PC-9 (cell line): ENCODE measurements around the gene ANO8. TPM values are rescaled to one million over a fixed set of nuclear protein-coding genes. Genes with fewer than 3 reads are reported as not detected.

Source experiments
- BruUV-seq: library from RNA; stranded (reverse); fragments of 400-500 nt; replicated peaks from 2 replicates; lab custom pipeline; 2021; lab: Mats Ljungman, UMichigan
- CTCF ChIA-PET: fragments of 300-600 bp; sonication (Branson Sonifier 250); formaldehyde crosslinking; loops from one replicate; lab custom pipeline; 2022; ENCODE audit warnings: antibody characterized with exemption; lab: Charles Lee
- POLR2A ChIA-PET: fragments of 300-600 bp; sonication (Branson Sonifier 250); formaldehyde crosslinking; loops from one replicate; lab custom pipeline; 2022; ENCODE audit warnings: antibody characterized with exemption; ENCODE audit not compliant: unreplicated experiment; lab: Charles Lee
- DNase-seq, 2 experiments: peaks; one replicate each; pipeline versions ENCODE4 v3.0.0 to v3.0.0-alpha.2; 2015 to 2022; ENCODE audit warnings: mixed read lengths in 1 of 2
- H2AFZ ChIP-seq: fragments of 200-600 bp; sonication (generic); 2 replicates; pipeline ENCODE4 v1.8.1; 2017; ENCODE audit warnings: antibody characterized with exemption
- H3F3A ChIP-seq: fragments of 200-600 bp; sonication (generic); 2 replicates; pipeline ENCODE4 v1.8.1; 2017; ENCODE audit warnings: antibody characterized with exemption, mild to moderate bottlenecking, low read depth; ENCODE audit not compliant: insufficient read depth
- H3K27ac ChIP-seq: fragments of 200-600 bp; sonication (generic); 2 replicates; pipeline ENCODE4 v1.6.1; 2016; ENCODE audit warnings: mixed run types
- H3K27me3 ChIP-seq: fragments of 200-600 bp; sonication (generic); 2 replicates; pipeline ENCODE4 v1.6.1; 2016; ENCODE audit warnings: low read depth, mixed run types; ENCODE audit not compliant: insufficient read depth
- H3K36me3 ChIP-seq: fragments of 200-600 bp; sonication (generic); 2 replicates; pipeline ENCODE4 v1.6.1; 2016; ENCODE audit warnings: low read depth, mixed run types
- H3K4me1 ChIP-seq: fragments of 200-600 bp; sonication (generic); replicated peaks from 2 replicates; pipeline ENCODE4 v1.6.1; 2016; ENCODE audit warnings: mixed run types; ENCODE audit not compliant: insufficient read depth
- H3K4me2 ChIP-seq: fragments of 200-600 bp; sonication (generic); 2 replicates; pipeline ENCODE4 v1.6.1; 2017; ENCODE audit warnings: mixed run types
- H3K4me3 ChIP-seq: fragments of 200-600 bp; sonication (generic); 2 replicates; pipeline ENCODE4 v1.6.1; 2016; ENCODE audit warnings: mixed run types
- H3K79me2 ChIP-seq: fragments of 200-600 bp; sonication (generic); 2 replicates; pipeline ENCODE4 v1.6.1; 2017; ENCODE audit warnings: low read depth, mixed run types
- H3K9me2 ChIP-seq: fragments of 200-600 bp; sonication (generic); 2 replicates; pipeline ENCODE4 v1.8.1; 2017; ENCODE audit warnings: mild to moderate bottlenecking; ENCODE audit not compliant: insufficient read depth
- H3K9me3 ChIP-seq: fragments of 200-600 bp; sonication (generic); 2 replicates; pipeline ENCODE4 v1.8.1; 2016; ENCODE audit warnings: low read depth; ENCODE audit not compliant: insufficient read depth
- H4K20me1 ChIP-seq: fragments of 200-600 bp; sonication (generic); 2 replicates; pipeline ENCODE4 v1.8.1; 2017; ENCODE audit not compliant: insufficient read depth
- EZH2 ChIP-seq: fragments of 200-600 bp; sonication (generic); IDR thresholded peaks from 2 replicates; pipeline ENCODE4 v1.8.0; 2017; ENCODE audit warnings: antibody characterized with exemption, low read depth
- intact Hi-C: fragments of 100-400 bp; cut with micrococcal nuclease; formaldehyde crosslinking; loops from one replicate; pipeline ENCODE4 v1.10.0; 2022; ENCODE audit not compliant: unreplicated experiment
- total RNA-seq: library from RNA; stranded (reverse); gene quantifications from 2 replicates; pipeline ENCODE4 v1.2.3, GENCODE V29; 2021
- TF ChIP-seq, protein P1 (sequence below): fragments of 200-600 bp; sonication (generic); conservative IDR thresholded peaks from 2 replicates; pipeline ENCODE4 v1.6.1; 2017; ENCODE audit warnings: mixed run types, antibody characterized with exemption, mild to moderate bottlenecking, moderate library complexity

Gene ANO8
- total RNA-seq, 1 experiment from 2014 or later = 11.4 TPM

DNA sequence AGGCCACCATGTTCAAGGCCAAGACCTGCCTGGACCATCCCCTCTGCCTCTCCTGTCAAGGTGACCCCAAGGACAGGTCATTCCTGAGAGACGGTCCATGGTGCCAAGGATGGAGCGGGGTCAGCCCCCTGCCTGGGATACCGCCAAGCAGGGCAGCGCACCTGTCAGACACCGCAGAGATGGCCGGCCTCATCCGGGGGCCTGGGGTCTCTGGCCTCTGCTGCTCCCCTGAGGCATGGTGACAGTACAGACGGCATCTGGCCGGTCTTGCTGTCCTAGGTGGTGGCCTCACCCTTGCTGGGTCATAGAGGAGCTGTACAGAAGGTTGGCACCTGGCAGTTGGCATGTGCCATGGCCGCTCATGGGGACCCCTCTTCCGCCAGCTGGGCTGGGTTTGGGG, 14.2 kb downstream of the ANO8 start:
- Histone ChIP-seq H3K9me3 (no peaks in the 10 kb centered on the region), H3K4me1 (peaks cover 13% of the 10 kb centered on the region), H3K4me3 (no peak overlapping the region), H3K4me2 (no peak overlapping the region), H4K20me1 (peaks cover 12% of the 10 kb centered on the region; the same call in 1 of the 2 replicates), H3K36me3 (peaks cover 27% of the 10 kb centered on the region), H3K79me2 (peaks cover 17% of the 10 kb centered on the region), H3F3A (peaks cover 47% of the 10 kb centered on the region), H3K27me3 (no peaks in the 10 kb centered on the region), H2AFZ (no peak overlapping the region), H3K9me2 (no peaks in the 10 kb centered on the region), H3K27ac (no peak overlapping the region)
- intact Hi-C loops = no loop called here
- CTCF ChIA-PET = no interaction called here
- BruUV-seq = no TSS peak
- TF ChIP-seq, protein P1, sequence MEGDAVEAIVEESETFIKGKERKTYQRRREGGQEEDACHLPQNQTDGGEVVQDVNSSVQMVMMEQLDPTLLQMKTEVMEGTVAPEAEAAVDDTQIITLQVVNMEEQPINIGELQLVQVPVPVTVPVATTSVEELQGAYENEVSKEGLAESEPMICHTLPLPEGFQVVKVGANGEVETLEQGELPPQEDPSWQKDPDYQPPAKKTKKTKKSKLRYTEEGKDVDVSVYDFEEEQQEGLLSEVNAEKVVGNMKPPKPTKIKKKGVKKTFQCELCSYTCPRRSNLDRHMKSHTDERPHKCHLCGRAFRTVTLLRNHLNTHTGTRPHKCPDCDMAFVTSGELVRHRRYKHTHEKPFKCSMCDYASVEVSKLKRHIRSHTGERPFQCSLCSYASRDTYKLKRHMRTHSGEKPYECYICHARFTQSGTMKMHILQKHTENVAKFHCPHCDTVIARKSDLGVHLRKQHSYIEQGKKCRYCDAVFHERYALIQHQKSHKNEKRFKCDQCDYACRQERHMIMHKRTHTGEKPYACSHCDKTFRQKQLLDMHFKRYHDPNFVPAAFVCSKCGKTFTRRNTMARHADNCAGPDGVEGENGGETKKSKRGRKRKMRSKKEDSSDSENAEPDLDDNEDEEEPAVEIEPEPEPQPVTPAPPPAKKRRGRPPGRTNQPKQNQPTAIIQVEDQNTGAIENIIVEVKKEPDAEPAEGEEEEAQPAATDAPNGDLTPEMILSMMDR = no peak
- no peak for TF ChIP-seq EZH2
- no peak for DNase-seq
- POLR2A ChIA-PET = interaction anchor here (0.5 to 0.7 kb wide), 2 partner anchors 66 to 283 kb away, joined by 3 to 5 read pairs; no protein-coding TSS in a partner anchor

DNA sequence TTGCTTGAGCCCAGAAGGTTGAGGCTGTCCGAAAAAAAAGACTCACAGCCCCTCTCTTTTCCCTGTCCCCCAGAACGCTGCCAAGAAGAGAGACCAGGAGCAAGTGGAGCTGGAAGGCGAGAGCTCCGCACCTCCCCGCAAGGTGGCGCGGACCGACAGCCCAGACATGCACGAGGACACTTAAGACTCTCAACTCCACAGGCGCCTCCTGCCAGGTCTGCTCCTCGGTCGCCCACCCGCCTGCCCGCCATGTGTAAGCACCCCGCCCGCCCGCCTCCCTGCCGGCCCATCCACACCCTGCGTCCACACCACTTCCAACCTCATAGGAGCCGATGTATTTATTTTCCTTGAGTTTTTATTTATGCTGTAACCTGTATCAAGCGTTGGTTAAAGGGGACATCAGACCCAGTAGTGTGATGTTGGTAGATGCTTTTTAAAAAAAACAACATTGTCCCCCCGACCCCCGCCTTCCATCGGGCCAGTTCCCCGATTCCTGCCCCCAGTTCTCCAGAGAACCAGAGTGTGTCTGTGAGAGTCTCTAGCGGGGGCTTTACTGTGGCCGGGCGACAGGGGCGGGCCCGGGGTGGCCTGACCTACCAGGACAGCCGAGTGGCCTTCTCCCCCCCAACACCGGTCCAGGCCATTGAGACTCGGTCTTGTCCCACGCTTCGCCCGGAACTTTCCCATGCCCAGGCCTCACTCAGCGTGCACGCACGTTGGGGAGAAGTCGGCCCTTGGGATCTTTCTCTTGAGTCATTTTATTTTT, 15.0 kb downstream of the ANO8 start:
- Histone ChIP-seq H3K36me3 (peaks cover 31% of the 10 kb centered on the region), H3F3A (peaks cover 46% of the 10 kb centered on the region), H3K9me3 (no peaks in the 10 kb centered on the region), H3K27ac (no peak overlapping the region), H2AFZ (no peak overlapping the region), H3K4me1 (peaks cover 13% of the 10 kb centered on the region), H4K20me1 (peaks cover 12% of the 10 kb centered on the region; the same call in 1 of the 2 replicates), H3K4me2 (no peak overlapping the region), H3K27me3 (no peaks in the 10 kb centered on the region), H3K9me2 (no peaks in the 10 kb centered on the region), H3K4me3 (no peak overlapping the region), H3K79me2 (peaks cover 21% of the 10 kb centered on the region)
- CTCF ChIA-PET = no interaction called here
- intact Hi-C loops = no loop called here
- POLR2A ChIA-PET = no interaction called here
- DNase-seq = no peak
- no peak for TF ChIP-seq EZH2
- TF ChIP-seq, protein P1 = no peak
- BruUV-seq = no TSS peak

DNA sequence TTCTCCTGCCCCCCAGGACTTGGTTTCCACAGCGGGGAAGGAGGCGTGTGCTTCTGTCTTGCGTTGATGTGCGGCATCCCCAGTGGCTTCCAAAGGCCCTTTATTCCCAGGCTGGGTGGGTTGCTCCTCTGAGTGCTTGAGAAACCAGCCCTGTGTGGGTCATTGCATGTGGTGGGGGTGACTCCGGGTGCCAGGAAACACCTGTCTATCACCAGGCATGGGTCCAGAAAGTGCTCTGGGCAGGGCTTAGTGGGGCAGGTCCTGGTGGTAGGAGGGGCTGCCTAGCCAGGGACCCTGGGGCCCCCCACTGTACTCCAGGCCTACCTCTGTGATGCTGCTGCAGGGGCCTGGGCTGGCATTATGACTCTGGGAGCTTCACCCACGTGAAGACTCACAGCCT, 15.7 kb downstream of the ANO8 start:
- H3K27me3 ChIP-seq = no peaks in the 10 kb centered on the region
- H3K4me3 ChIP-seq = no peak overlapping the region
- no peak overlapping the region for H3K4me2 ChIP-seq
- no peak for DNase-seq
- H3K79me2 ChIP-seq = peaks cover 28% of the 10 kb centered on the region
- peaks cover 37% of the 10 kb centered on the region for H3K36me3 ChIP-seq
- H3K4me1 ChIP-seq = peaks cover 13% of the 10 kb centered on the region
- BruUV-seq = no TSS peak
- intact Hi-C loops = no loop called here
- H4K20me1 ChIP-seq = peaks cover 12% of the 10 kb centered on the region; the same call in 1 of the 2 replicates
- no peaks in the 10 kb centered on the region for H3K9me3 ChIP-seq
- no peak overlapping the region for H3K27ac ChIP-seq
- TF ChIP-seq EZH2 = no peak
- TF ChIP-seq, protein P1 = no peak
- H2AFZ ChIP-seq = no peak overlapping the region
- POLR2A ChIA-PET = no interaction called here
- CTCF ChIA-PET = no interaction called here
- no peaks in the 10 kb centered on the region for H3K9me2 ChIP-seq
- peaks cover 53% of the 10 kb centered on the region for H3F3A ChIP-seq
